Measurements from ENCODE around the gene ARRDC5. TPM values are rescaled to one million over a fixed set of nuclear protein-coding genes. Genes with fewer than 3 reads are reported as not detected.

Gene ARRDC5
- total and polyA plus RNA-seq, 2 of the 13 experiments (the other 11 are each of a cell fraction or from before 2014, with no cell fraction given), result not detected

- TF ChIP-seq ZNF710 (CRISPR knock-in tag; IDR thresholded peaks at IDR 0.05; ENCODE audit: borderline replicate concordance) (no peak), HDAC2 (CRISPR knock-in tag; IDR thresholded peaks at IDR 0.05) (no peak), EHMT2 (IDR thresholded peaks at IDR 0.05; ENCODE audit: borderline replicate concordance, low read depth, low read length) (no peak), PRDM10 (CRISPR knock-in tag; IDR thresholded peaks at IDR 0.05; ENCODE audit: low read depth) (no peak)
- TF ChIP-seq, protein P1, sequence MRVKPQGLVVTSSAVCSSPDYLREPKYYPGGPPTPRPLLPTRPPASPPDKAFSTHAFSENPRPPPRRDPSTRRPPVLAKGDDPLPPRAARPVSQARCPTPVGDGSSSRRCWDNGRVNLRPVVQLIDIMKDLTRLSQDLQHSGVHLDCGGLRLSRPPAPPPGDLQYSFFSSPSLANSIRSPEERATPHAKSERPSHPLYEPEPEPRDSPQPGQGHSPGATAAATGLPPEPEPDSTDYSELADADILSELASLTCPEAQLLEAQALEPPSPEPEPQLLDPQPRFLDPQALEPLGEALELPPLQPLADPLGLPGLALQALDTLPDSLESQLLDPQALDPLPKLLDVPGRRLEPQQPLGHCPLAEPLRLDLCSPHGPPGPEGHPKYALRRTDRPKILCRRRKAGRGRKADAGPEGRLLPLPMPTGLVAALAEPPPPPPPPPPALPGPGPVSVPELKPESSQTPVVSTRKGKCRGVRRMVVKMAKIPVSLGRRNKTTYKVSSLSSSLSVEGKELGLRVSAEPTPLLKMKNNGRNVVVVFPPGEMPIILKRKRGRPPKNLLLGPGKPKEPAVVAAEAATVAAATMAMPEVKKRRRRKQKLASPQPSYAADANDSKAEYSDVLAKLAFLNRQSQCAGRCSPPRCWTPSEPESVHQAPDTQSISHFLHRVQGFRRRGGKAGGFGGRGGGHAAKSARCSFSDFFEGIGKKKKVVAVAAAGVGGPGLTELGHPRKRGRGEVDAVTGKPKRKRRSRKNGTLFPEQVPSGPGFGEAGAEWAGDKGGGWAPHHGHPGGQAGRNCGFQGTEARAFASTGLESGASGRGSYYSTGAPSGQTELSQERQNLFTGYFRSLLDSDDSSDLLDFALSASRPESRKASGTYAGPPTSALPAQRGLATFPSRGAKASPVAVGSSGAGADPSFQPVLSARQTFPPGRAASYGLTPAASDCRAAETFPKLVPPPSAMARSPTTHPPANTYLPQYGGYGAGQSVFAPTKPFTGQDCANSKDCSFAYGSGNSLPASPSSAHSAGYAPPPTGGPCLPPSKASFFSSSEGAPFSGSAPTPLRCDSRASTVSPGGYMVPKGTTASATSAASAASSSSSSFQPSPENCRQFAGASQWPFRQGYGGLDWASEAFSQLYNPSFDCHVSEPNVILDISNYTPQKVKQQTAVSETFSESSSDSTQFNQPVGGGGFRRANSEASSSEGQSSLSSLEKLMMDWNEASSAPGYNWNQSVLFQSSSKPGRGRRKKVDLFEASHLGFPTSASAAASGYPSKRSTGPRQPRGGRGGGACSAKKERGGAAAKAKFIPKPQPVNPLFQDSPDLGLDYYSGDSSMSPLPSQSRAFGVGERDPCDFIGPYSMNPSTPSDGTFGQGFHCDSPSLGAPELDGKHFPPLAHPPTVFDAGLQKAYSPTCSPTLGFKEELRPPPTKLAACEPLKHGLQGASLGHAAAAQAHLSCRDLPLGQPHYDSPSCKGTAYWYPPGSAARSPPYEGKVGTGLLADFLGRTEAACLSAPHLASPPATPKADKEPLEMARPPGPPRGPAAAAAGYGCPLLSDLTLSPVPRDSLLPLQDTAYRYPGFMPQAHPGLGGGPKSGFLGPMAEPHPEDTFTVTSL (CRISPR knock-in tag; IDR thresholded peaks at IDR 0.05; ENCODE audit: borderline replicate concordance), result no peak
- TF ChIP-seq, protein P2, sequence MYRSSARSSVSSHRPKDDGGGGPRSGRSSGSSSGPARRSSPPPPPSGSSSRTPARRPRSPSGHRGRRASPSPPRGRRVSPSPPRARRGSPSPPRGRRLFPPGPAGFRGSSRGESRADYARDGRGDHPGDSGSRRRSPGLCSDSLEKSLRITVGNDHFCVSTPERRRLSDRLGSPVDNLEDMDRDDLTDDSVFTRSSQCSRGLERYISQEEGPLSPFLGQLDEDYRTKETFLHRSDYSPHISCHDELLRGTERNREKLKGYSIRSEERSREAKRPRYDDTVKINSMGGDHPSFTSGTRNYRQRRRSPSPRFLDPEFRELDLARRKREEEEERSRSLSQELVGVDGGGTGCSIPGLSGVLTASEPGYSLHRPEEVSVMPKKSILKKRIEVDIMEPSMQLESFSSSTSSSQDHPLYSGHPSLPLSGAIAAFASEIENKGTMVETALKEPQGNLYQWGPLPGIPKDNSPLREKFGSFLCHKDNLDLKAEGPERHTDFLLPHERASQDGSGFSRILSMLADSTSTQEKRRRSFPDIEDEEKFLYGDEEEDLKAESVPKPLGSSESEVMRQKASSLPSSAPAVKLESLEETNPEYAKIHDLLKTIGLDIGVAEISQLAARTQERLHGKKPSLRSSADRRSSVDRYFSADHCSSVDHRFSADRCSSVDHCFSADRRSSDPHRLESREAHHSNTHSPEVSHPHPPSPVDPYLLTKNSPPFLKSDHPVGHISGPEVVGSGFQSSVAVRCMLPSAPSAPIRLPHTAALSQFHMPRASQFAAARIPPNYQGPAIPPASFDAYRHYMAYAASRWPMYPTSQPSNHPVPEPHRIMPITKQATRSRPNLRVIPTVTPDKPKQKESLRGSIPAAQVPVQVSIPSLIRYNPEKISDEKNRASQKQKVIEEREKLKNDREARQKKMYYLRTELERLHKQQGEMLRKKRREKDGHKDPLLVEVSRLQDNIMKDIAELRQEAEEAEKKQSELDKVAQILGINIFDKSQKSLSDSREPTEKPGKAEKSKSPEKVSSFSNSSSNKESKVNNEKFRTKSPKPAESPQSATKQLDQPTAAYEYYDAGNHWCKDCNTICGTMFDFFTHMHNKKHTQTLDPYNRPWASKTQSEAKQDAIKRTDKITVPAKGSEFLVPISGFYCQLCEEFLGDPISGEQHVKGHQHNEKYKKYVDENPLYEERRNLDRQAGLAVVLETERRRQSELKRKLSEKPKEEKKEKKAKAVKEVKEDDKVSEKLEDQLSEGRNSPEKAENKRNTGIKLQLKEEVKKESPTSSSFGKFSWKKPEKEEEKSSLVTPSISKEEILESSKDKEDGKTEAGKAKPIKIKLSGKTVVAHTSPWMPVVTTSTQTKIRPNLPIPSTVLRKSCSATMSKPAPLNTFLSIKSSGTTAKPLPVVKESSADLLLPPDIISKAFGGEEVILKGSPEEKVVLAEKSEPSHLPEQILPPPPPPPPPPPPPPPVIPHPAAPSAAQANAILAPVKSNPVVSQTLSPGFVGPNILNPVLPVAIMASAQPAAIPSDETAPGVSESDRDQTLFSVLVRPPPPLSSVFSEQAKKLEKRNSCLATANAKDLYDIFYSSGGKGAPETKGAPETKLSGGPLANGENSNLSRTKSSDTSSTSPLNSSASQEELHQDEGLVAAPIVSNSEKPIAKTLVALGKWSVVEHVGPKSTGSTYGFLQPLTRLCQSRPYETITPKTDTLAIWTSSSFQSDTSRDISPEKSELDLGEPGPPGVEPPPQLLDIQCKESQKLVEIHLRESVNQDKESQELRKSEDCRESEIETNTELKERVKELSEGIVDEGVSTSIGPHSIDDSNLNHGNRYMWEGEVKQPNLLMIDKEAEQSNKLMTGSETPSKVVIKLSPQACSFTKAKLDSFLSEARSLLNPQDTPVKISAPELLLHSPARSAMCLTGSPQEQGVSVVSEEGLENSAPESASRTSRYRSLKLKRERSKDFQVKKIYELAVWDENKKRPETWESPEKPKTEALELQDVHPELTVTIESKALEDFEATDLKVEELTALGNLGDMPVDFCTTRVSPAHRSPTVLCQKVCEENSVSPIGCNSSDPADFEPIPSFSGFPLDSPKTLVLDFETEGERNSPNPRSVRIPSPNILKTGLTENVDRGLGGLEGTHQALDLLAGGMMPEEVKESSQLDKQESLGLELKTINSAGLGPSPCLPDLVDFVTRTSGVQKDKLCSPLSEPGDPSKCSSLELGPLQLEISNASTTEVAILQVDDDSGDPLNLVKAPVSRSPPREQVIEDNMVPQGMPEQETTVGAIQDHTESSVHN (CRISPR knock-in tag; IDR thresholded peaks at IDR 0.05), result no peak
Measured at GRCh38 chr19:4911786-4912672, 9.3 kb upstream of the ARRDC5 start (continued).
